Daoy (cell line): ENCODE data around the gene WDR31. TPM values are rescaled to one million over a fixed set of nuclear protein-coding genes. Genes with fewer than 3 reads are reported as not detected.
A peak's percentile ranks its signal among the peaks of the same experiment; 100 is the strongest.

Experiments
- DNase-seq: peaks from one replicate; pipeline ENCODE4 v3.0.0-alpha.2; 2015; ENCODE audit warnings: low read depth
- total RNA-seq: library from RNA; depleted of rRNA; stranded (reverse); fragments of >200 nt; shearing (Covaris generic); gene quantifications from 2 replicates; pipeline ENCODE4 v1.2.3, GENCODE V29; 2014

The WDR31 gene
- total RNA-seq, 1 experiment from 2014 or later, result 1.1 TPM

DNA sequence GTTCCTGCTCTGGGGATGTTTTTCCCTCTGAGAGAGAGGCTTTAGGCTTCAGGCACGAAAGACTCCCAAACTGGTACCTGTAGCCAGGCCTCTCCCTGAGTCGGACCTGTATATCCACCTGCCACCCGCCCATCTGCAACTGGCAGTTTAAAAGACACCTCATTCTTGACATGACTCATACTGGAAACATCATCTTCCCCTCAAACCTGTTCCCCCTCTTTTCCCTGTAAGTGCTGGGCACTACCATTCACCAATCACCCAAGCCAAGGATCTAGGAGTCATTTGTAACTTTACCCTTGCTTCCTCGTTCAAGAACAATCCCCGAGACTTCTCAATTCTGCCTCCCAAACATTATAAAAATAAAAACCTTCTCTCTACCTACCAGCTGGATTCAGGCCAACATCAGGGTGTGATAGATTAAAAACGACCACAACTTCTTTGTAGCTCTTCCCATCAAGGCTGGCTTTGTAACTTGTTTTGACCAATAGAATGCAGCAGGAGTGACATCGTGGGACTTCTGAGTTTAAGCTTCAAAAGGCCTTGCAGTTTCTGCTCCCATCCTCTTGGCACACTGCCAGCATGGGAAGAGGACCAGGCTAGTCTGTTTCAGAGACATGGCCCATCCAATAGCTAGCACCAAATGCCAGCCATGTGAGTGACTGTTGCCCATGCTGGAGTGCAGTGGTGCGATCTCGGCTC is 1.8 kb upstream of the WDR31 start:
- DNase-seq, result no peak

DNA sequence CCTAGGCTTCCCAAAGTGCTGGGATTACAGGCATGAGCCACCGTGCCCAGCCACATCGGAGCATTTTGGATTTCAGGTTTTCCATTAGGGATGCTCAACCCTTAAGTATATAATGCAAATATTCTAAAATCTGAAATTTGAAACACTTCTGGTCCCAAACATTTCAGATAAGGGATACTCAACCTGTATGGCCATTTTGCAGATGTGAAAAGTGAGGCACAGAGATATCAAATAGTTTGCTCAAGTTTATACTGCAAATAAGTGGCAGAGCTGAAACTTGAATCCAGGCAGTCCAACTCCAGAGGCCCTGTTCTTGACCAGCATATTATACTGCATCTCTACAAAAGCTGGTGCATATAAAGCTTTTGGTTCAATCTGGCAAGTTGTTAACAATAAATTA is 2.4 kb downstream of the WDR31 start:
- DNase-seq, result no peak

DNA sequence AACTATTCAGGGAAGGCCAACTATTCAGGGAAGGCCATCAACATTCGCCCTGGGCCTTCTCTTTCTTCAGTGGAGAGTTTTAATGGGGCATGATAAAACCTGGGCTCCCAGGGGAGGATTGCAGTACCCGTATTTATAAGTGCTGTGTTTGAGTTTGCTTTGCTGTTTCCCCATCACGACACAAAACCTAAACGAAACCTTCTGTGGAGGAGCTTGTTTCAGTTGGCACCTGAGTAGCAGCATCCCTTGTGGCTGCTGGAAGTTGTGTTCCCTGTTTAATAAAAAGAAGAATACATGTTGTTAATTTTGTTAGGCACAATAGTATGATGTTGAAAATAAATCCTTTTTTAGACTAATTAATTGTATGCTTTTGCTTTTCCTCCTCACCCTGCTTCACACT is 8.3 kb downstream of the WDR31 start:
- DNase-seq, result no peak

DNA sequence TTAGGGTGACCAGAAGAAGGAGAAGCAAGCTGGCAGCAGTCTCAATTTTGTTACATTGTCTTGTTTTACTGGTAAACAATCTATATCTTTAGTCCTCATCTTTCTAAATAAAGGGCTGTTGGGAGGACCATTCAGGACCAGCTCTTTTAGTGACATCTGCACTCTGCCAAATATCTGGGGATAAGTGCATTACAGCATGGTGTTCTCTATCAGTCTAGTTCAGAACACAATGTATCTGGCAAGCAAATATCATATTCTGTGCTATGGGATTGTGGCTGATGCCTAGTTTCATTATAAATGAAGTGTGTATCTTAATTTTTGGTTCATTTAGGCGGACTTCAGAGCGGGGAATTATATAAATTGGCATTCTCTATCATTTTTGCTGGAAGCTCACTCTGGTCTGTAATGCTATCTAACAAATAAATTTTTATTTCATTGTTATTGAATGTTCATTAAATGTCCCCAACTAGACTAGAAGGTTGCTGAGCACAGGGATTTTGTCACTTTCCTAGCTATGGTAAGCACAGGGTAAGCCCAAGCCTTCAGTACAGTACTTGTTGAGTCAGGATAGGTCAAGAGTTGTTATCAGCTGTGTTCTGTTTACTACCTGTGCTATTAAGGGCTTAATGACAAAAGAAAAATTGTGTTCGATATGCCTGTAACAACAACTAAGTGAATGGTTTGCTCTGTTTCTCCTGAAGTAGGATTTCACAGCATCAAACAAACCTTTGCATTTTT is 11.9 kb downstream of the WDR31 start:
- no peak for DNase-seq

DNA sequence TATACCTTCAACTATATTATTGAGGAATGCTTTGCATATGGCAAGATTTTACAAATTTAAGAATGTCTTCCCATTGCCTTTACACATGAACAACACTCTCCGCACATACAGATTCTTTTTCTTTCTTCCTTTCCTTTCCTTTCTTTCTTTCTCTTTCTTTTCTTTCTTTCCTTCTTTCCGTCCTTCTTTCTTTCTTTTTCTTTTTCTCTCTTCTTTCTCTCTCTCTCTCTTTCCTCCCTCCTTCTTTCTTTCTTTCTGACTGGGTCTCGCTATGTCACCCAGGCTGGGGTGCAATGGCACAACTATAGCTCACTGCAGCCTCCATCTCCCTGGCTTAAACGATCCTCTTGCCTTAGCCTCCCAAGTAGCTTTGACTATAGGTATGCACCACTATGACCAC is 13.8 kb downstream of the WDR31 start:
- DNase-seq, result no peak

DNA sequence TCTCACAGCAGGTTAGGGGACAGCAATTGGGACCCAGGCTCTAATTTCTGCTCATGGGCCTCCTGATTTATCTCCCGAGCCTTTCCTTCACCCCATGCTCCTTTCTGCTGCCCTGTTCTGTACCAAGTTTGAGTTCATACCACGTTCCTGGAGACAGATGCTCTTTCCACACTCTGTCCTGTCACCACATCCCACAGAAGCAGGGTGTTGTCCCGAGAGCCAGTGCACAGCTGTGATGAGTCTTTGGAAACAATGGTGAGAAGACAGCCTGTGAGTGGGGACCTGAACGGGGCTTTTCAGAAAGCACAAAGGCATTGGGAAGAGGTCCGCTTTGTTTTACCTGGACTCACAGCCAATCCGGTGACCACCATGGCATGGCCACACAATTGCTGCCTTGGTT is 17.4 kb downstream of the WDR31 start:
- DNase-seq, result no peak

DNA sequence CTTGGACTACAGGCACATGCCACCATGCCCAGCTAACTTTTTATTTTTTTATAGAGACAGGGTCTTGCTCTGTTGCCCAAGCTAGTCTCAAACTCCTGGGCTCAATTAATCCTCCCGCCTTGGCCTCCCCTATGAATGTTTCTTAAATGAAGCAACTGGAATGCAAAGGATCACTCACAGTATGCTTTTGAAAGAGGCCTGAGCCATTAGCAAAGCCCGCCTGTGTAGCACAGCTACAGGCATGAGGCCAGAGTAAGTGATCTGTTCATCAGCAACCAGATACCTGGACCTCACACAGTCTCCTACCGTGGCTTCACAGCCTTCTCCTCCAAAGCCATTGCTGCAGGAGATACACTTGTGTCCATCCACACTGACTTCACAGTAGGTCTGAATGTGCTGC is 20.0 kb downstream of the WDR31 start:
- no peak for DNase-seq

DNA sequence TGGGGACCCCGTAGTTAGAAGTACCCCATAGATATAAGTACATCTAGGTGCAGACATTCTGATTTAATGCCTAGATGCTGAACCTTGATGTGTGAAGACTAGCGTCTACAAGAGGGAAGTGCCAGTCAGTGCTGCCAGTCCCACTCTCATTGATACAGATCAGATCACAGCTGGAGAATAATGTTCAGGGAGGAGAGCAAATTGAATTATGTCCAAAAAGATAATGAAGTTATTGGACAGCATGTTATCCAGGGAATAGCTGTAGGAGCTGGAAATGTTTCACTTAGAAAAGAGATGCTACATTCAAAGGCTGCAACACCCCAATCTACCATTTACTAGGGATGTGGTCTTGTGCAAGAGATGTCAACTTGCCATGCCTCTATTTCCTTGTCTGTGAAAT is 21.0 kb downstream of the WDR31 start:
- no peak for DNase-seq

DNA sequence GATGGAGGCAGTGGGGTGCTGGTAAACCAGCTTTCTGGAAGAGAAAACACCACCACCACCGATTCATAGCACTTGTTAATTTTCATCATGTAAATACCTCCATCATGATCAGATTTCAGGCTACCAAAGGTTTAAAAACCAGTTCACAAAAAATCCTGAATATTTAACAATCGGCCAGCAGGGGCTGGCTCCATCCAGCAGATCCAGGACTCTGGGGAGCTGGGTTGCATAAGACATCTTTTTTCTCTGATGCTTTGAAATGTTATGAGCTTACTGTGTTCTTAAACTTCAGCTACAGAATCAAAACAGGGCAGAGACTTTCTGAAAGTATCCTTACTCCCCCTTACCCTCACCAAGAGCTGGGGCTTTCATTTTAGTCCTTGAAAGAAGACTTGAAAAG is 22.3 kb downstream of the WDR31 start:
- DNase-seq, result no peak

DNA sequence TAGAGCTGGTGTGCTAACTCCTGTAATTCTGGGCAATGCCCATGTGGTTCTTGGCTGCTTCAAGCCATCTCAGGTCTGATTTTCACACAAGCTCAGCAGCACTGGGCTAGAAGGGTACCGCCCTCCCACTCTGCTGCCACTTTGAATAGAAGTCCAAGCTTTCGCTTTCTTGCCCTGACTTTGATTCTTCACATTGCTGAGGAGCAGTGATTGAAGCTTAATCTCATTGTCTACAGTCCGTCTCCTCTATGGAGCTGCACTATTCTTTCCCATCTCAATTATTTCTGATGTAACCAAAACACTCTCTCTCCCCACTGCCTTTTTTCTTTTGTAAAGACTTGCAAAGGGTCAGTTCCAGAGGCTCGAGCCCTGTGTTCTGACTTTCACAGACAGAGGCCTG is 24.0 kb downstream of the WDR31 start:
- DNase-seq, result no peak

DNA sequence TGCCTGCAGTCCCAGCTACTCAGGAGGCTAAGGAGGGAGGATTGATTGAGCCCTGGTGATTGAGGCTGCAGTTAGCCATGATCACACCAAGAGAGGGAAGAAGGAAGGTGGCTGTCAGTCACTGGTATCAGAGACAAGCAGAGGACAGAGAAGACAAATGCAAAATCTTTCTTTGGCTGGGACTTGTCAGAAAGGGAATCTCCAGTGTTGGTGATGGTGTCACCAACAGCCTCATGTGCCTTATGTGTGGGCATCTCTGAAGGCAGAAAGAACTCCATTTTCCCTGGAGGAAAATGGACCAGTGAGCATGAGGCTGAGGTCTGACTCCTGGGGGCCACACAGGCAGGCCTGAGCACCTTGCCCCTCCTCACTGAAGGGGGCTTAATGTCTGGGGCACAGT is 24.8 kb downstream of the WDR31 start:
- DNase-seq, result no peak

DNA sequence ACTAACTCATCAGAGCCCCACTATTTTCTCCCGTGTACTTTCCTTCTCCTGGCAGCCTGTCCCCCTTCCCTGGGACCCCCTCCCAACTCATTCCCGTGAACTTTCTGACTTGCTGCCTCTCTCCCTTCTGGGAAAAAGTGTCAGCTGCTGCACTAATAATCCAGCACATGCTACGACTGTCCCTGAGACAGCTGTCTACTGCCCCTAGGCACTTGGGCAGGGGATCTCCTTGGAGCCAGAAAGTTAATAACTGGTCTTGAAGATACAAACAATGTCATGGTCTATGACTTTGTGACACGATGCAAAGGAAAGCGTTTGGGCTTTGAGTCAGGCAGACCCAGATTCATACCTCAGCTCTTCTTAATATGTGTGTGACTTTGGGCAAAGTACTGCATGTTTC is 26.8 kb downstream of the WDR31 start:
- DNase-seq, result no peak

DNA sequence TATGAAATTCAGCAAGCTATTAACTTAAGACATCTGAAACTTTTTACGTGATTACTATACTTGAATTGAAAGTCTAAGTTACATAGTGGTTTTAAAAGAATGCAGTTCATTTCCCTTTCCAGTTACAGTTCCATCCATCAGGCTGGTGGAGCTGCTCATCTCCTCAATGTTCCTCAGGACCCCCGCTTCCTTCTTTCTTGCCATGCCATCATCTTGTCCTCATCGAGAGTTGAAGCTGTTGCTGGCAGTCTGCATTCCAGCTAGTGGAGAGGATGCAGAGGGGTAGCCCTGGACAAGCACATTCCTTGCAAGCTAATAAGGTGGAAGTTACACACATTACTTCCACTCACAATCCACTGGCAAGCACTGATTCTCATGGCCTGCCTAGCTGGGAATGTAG is 28.1 kb downstream of the WDR31 start:
- DNase-seq, result no peak

DNA sequence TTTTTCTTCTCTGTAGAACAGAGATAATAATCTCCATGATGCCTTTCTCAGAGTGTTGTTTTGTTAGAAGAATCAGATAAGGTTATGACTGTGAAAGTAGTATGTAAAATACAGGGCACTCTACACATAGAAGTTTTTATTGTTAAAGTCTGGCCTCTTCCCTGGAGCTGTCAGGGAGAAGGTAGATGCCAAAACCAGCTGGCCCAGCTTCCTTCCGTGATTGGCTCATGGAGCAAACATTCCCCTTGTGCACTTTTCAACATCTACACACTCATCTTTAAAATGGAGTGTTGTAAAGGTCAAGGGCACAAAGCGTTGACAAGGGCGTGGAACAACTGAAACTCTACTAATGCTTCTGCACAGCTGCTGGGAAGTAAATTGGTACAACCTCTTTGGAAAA is 29.5 kb downstream of the WDR31 start:
- no peak for DNase-seq

DNA sequence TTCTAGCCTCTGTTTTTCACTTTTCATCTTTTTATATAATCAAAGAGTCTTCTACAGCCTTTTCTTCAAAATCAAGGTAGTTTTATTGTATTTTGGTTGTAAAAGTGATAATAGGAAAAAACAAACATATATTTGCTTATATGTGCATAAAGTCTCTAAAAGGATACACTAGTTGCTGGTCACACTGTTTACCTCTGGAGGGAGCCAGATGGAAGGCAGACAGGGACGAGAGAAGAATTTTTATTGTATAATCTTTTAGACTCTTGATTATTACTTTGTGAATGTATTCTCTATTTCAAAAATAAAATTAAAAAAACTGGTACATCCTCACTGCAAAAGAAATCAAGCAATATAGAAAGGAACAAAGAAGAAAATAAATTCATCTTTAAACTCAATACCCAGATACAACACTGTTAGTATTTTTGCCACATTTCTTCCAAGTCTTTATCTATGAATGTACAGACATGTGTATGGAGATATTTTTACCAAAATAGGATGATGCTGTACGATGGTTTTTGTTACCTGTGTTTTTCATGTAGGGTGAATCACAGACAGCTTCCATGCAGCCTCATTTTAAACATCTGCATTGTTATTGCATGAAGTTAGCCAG is 30.8 kb downstream of the WDR31 start:
- DNase-seq, result peak; percentile 47

DNA sequence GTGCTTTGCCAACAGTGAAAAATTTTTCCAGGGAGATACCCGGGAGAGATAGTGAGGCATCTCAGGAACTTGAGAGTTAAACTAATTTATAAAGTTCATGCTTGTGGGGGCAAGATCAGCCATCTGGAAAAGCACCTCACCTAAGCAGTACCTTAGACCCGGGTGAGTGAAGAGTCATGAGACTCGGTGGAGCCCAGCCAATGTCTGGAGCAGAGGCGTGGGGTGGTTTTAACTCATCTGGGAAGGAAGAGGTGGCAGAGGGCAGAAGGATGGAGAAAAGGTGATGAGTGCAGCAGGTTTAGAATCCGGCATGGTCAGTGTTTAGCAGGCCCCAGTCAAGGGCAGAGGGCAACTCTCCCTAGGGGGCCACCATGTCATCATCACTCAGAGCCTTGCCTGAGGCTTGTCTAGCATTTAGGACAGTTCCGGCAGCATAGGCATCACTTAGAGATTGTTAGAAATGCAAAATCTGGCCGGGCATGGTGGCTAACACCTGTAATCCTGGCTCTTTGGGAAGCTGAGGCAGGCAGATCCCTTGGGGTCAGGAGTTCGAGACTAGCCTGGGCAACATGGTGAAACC is 32.6 kb downstream of the WDR31 start:
- no peak for DNase-seq

DNA sequence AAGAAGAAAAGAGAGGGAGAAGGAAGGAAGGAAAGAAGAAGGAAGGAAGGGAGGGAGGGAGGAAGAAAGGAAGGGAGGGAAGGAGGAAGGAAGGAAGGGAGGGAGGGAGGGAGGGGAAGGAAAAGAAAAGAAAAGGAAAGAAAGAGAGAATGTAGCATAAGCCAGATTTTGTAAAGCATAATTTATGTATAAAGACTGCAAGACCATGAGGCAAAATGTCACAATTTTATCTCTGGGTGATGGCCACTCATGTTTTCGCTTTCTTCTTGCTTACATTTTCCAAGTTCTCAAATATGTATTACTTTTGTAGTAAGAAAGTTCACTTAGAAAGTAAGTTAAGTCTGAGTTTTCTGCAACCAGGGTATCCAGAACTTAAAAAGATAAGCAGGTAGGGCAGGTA is 33.5 kb downstream of the WDR31 start:
- no peak for DNase-seq

DNA sequence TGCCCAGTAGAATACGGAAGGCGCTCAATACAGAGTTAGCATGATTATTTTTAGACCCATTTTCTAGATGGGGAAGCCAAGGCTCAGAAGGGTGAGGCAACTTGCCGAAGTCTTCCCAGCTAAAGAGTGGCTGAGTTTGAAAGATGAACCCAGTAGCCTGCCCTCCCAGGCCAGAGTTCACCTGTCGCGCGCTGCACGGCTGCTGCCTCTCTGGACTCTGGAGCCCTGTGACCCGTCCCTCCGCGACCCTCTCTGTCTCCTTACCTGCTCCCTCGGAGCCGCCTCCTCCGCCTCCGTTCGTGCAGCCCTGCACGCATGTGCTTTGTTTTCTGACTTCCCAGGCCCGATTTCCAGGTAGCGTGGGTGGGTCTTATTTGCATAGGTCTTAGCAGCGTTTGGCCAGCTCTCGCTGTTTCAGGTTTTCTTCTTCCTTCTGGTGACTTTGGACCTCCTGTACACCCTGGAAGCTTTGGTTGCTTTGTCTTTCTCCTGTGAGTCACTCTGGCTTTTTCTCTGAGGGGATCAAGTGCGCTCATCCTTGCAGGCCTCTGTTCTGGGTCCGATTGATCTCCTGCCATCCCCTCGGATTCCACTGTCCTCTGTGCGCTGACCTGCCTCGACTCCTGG is 37.2 kb downstream of the WDR31 start, which contains the start of gene RNF183:
Gene RNF183, minus strand, starts transcription at position 585 of the 627 bp plus-strand sequence. CDS start 5,192 bp downstream, outside the sequence.
- no peak for DNase-seq

DNA sequence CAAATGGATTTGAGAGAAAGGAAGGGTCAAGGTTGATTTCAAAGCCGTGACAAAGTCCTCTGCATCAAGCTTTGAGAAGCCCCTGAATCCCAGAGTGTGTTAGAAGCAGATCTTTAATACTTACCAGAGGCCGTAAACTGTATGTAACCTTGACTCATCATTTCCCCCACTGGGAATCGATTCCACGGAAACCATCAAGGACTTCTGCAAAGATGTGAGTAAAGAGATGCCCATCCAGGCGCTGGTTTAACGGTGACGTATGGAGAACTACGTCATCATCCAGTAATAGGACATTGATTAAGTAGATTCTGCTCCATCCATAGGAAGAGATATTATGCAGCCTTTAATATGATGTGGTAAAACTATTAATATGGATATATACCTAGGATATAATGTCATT is 38.5 kb downstream of the WDR31 start:
- DNase-seq, result no peak

DNA sequence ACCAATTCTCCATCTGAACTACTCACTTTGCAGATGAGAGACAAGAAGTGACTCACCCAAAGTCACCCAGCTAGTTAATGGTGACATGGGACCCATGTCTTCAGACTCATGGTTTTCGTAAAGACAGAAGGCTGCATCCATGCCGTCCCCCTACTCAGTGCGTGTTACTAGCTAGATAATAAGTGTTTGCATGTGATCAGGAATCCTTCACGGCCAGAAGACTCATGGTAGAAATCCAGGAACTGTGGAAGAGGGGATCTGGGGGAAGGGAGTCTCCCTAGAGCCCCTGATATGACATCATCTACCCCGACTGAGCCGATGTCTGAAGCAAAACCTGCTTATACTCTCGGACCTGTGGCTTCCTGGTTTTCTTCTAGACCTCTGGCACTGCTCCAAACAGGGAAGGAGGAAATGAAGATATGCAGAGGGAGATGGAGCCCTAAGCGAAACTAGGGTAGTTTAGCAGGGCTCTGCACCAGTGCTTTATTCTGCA is 40.2 kb downstream of the WDR31 start:
- DNase-seq, result peak; percentile 58

DNA sequence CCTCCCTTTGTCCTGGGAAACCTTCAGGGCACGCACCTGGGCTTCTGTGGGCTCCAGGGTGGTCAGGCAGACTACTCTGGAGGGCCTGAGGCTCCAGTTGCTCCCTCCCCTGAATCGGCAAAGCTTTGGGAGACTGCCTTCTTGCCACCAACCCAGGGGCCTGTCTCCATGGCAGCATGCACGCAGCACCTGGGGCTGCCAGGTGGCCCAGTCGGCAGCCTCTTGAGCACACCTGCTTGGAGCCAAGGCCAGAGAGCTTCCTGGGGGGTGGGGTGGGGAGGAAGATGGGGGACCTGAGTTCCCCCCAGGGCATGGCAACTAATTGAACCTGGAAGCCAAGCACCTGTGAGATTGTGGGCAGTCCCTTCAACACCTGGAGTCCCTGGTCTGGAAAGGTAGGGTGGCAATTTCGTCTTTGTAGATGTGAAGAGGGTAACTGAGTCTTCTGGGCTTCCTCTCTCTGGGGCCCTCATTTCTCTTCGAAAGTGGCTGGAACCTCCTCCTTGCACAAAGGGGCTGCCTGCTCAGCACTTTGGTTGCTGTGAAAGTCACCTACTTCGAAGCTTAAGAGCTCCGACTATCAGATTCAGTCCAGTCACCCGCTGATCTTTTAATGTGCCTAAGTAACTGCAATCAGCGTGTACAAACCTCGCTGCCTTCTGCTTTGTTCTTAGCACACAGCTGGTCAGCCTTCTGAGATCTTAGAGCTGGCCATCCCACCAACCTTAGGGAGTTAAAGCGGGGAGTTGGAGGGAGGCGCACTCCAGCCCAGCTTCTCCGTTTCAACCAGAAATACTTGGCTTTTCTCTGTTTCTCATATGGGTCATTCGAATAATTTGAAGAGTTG is 40.9 kb downstream of the WDR31 start:
- DNase-seq, result no peak
